Cerebellar cortex (tissue), 1 donor: ENCODE measurements around the gene RYR2.
A peak's percentile ranks its signal among the peaks of the same experiment; 100 is the strongest.

ENCODE experiments used
- DNase-seq: peaks from one replicate; pipeline ENCODE4 v3.0.0-alpha.2; 2015; ENCODE audit warnings: low spot score

Gene RYR2

DNA sequence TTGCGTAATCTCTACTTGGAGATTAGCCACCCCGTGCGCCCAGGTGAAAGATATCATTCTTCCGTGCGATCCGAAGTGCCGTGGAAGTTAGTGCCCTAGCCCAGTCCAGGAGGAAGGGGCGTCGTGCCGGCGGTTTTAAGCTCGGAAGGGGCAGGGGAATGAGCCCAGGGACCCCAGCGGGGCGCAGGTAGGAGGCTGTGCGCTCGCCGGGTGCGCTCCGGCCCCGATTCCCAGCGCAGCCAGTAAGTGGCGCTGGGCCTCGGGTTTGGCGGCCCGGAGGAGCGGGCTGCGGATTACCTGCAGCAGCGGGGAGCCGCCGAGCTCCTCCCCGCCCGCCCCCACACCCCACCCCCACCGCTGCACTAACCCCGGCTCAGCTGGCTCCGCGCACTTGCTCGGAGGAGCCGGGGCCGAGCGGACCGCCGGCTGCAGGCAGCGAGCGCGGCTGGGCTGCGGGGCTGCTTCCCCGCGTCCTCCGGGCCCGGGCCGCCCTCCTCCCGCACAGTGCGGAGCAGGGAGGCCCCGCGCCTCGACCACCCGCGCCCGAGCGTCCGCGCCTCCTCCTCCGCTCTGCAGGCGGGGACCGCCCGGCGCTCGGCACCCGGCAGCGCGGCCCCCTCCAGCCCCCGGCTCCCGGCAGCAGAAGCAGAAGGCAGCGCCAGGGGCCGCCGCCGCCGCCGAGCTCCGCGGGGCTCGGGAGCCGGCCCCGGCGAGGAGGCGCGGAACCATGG lies at the start of gene RYR2:
Gene RYR2, plus strand, starts transcription at position 390 of the 731 bp plus-strand sequence. Its CDS starts 338 bp downstream, at position 728.
- DNase-seq, result peak; percentile 68

GRCh38 chr1:236992449-236992848 lies 49.5 kb upstream of the RYR2 start:
- DNase-seq, result no peak

- DNase-seq, result no peak
Measured at GRCh38 chr1:236994450-236994849, 47.5 kb upstream of the RYR2 start.

DNA sequence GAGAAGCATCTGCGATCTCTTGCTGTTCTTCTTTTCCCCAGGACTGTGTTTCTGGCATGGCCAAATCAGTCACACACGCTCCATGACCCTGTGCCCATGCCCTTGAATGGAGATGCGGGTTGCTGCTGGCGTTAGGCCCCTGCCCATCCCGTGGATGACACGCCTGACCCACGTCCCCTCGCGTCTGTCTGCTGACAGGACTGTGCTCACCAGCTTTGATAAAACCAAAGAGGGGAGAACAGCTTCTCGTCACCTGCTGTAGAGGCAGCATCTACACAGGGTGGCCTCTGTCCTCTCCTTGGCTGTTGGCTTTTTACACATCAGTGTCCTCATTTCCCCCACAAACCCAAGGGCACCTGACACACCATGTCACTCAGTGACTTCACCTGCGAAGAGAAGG lies 44.6 kb upstream of the RYR2 start:
- DNase-seq, result no peak

GRCh38 chr1:236997882-236998281 lies 44.1 kb upstream of the RYR2 start:
- DNase-seq, result peak; percentile 40

DNA sequence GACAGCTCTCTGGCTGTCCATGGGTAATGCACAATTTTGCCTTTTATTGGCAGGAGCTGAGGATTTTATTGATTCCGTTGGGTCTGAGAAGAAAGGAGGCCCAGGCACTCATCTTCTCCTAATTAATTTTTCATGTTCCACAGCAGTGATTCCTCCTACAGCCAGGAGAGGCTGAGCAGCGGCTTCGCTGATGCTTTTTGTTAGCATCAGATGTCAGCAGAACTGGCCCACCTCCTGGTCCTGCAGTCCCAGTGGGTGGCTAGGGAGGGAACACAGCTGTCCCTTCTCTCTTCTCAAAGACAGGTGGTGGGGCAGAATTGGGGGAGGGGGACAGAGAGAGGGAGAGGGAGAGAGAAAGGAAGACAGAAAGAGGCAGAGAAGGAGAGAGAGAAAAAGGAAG lies 43.4 kb upstream of the RYR2 start:
- DNase-seq, result peak; percentile 11

DNA sequence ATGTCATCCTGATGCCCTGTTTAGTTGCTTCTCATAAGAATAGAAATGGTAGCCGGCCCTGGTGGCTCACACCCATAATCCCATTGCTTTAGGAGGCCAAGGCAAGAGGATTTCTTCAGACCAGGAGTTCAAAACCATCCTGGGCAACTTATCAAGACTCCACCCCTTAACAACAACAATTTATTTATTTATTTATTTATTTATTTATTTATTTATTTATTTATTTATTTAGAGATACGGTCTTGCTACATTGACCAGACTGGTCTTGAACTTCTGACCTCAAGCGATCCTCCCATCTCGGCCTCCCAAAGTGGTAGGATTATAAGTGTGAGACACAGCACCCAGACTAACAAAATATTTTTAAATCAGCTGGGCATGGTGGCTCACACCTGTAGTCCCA lies 41.8 kb upstream of the RYR2 start:
- DNase-seq, result no peak

DNA sequence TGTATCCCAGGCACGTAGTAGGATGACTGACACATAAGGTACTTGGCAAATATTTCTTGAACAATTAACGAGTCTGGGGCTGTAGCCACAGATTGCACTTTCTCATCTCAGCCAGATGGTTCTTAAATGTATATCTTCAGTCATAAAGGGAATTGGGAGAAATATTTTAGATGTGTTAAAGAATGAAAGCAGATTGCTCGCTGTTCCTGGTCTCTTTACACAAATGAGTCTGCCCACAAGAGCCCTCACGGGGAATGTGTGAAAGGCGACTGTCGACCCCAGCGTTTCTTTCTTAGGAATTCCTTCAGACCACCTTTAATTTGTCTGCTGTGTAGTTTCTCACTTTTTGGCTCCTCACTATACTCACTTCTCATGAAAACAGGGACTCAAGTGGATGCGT lies 38.5 kb upstream of the RYR2 start:
- no peak for DNase-seq

GRCh38 chr1:237004116-237004515 lies 37.9 kb upstream of the RYR2 start, which contains the start of gene MT1HL1:
Gene MT1HL1, minus strand, starts transcription at chr1:237004441. Its CDS starts 69 bp downstream, at chr1:237004372.
- no peak for DNase-seq

GRCh38 chr1:237005674-237006073 lies 36.3 kb upstream of the RYR2 start:
- no peak for DNase-seq

GRCh38 chr1:237007147-237007881 lies 34.7 kb upstream of the RYR2 start:
- no peak for DNase-seq

DNA sequence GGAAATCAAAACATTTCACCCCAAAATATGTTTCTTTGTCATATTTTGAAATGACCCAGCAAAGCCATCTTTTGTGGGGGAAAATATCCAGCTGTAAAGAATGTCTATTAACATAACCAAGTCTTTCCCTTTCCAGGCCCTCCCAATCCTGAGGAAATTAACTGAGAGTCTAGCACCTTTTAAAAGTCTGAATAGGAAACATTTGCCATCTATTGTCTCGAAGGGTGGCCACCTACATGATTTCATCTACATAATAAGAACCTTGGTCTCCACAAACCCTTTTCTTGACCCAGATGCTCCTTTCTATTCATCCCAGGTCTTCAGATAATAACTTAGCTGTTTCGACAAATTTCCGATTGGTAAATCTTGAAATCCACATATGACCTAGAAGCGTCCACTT lies 32.4 kb upstream of the RYR2 start:
- no peak for DNase-seq

- no peak for DNase-seq
Measured at GRCh38 chr1:237011432-237011831, 30.6 kb upstream of the RYR2 start.

DNA sequence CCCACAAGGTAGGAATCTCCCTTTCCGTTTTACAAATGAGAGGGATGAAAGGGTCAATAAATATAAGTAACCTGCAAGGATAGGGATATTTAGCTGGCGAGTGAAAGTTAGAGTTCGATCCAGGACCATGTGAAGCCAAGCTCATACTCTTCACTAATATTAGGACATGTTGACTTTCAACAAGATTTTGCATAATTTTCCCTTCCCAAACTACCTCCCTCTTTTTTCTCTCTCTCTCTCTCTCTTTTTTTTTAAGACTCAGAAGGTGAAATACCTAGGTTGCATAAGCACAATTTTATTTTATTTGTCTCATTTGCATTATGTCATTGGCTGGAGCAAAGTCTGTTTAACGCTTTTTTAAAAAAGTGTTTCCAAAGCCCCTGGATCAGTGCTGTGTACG lies 29.6 kb upstream of the RYR2 start:
- peak; percentile 8 for DNase-seq

GRCh38 chr1:237012788-237013383 lies 29.1 kb upstream of the RYR2 start:
- peak; percentile 95 for DNase-seq

- DNase-seq, result peak; percentile 24
Measured at GRCh38 chr1:237013608-237014007, 28.4 kb upstream of the RYR2 start.

DNA sequence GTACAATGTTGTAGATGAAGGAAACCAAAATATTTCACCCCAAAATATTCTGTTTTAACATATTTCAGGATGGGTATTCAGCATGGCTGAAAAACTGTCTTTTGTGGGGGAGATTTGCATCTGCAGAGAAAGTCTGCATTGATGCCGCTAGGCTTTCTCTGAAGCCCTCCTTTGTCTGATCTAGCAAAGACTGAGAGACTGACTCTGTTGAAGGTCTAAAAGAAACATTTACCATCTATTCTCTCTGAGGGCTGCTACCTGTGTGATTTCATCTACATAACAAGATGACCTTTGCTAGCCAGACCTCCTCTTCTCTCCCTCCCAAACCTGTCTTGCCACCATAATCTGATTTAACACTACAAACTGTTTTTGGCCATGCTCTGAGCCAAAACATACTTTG lies 25.4 kb upstream of the RYR2 start:
- no peak for DNase-seq

DNA sequence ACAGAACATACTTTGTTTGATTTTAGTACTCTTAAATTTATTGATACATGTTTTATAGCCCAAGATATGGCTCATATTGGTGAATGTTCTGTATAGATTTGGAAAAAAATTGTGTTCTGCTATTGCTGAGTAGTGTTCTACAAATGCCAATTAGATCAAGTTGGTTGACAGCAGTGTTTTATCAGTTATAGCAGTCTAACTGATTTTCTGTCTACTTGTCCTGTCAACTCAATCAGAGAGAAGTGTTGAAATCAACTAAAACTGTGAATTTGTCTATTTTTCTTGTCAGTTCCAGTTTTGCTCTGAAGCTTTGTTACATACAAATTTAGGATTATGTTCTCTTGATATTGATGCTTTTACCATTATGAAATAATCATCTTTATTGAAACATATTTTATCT lies 23.1 kb upstream of the RYR2 start:
- no peak for DNase-seq

GRCh38 chr1:237025358-237026074 lies 16.5 kb upstream of the RYR2 start:
- DNase-seq, result no peak

DNA sequence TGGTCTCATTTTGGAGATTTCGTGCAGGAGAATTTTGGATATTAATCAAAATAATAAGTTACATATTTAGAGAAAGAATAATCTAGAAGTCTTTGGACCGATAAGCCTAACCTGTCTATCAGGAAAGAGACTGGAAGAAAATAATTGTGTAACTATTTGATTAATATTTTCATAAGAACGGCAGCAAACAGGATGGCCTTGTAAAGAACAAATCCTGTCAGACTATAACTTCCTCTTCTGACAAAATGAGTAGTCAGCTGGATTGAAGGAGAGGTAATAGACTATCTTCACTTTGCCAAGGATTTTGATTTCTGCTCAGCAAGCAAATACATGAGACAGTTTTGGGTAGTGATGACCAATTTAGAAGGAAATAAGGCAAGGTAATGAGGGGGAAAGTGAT lies 12.7 kb upstream of the RYR2 start:
- DNase-seq, result no peak

DNA sequence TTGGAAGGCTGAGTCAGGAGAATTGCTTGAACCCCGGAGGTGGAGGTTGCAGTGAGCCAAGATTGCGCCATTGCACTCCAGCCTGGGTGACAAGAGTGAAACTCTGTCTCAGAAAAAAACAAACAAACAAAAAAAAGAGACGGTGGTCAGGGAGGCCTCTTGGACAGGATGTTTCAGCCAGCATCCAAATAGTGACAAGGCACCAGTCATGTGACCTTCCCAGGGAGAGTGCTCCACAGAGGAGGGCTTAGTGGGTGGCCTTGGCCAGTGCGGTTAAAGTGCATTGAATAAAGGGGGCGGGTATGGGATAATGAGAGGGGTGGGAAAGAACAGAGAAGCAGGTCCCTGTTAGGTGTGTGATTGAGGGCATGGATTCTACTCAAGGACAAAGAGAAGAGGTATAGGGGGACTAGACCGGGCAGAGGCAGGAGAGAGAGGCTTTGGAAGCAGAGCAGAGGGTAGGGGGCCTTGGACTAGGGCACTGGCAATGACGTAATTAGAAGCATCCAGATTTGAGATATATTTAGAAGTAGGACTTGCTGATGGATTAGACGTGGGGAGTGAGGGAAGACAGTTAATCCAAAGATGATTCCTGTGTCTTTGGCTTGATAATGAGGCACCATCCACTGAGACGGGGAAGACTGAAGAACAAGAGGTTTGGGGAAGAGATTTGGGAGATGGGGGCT lies 12.0 kb upstream of the RYR2 start:
- no peak for DNase-seq

DNA sequence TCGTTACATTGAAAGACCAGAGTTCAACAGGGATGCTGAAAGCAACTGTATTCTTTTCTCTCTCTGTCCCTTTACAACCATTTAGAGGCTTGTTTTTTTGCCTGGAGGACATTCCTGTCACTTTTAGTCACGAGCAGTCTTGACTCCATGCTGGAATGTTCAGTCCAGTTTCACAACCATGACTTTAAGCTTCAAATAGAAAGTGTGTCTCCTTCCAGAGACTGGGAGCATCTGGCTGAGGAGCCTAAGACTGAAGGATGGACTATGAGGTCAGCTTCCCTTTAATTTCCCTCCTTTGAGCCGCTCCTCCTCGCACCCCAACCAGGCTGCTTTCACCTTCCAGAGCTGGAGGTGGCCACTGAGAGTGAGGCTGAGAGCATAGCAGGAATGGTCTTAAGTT lies 10.5 kb upstream of the RYR2 start:
- no peak for DNase-seq
